GM20000 (cell line): ENCODE data around the gene ADCY5.

Source experiments
- DNase-seq: peaks from one replicate; pipeline ENCODE4 v3.0.0; 2012; ENCODE audit warnings: low spot score
- TF ChIP-seq, protein P1 (sequence below): IDR thresholded peaks from 2 replicates; pipeline ENCODE4 v1.5.1; 2012; ENCODE audit warnings: mild to moderate bottlenecking, control low read depth; ENCODE audit errors: extremely low read depth, missing control alignments

ADCY5 gene

DNA sequence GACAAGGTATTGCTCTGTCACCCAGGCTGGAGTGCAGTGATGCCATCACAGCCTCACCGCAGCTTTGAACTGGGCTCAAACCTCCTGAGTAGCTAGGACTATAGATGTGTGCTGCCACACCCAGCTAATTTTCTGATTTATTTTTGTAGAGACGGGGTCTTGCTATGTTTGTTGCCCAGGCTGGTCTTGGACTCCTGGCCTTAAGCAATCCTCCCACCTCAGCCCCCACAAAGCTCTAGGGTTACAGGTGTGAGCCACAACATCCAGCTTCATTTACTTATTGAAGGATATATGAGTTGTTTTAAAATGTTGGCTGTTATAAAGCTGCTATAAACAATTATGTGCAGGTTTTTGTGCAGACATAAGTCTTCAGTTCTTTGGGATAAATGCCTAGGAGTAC lies 184.9 kb downstream of the ADCY5 start:
- TF ChIP-seq, protein P1, sequence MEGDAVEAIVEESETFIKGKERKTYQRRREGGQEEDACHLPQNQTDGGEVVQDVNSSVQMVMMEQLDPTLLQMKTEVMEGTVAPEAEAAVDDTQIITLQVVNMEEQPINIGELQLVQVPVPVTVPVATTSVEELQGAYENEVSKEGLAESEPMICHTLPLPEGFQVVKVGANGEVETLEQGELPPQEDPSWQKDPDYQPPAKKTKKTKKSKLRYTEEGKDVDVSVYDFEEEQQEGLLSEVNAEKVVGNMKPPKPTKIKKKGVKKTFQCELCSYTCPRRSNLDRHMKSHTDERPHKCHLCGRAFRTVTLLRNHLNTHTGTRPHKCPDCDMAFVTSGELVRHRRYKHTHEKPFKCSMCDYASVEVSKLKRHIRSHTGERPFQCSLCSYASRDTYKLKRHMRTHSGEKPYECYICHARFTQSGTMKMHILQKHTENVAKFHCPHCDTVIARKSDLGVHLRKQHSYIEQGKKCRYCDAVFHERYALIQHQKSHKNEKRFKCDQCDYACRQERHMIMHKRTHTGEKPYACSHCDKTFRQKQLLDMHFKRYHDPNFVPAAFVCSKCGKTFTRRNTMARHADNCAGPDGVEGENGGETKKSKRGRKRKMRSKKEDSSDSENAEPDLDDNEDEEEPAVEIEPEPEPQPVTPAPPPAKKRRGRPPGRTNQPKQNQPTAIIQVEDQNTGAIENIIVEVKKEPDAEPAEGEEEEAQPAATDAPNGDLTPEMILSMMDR: no peak
- no peak for DNase-seq

DNA sequence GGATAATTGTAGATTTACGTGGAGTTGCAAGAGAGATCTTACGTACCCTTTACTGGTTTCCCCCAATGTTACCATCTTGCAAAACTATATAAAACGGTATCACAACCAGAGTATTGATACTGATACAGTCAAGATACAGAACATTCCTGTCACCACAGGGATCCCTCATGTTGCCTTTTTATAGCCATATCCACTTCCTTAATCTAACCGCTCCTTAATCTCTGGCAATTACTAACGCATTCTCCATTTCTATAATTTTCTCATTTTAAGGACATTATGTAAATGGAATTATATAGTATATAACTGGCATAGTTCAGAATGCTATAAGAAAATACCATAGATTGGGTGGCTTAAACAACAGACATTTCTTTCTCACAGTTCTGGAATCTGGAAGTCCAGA lies 186.0 kb downstream of the ADCY5 start:
- TF ChIP-seq, protein P1: no peak
- DNase-seq: no peak

- TF ChIP-seq, protein P1: no peak
Measured at GRCh38 chr3:123262226-123262625, 186.7 kb downstream of the ADCY5 start.

DNA sequence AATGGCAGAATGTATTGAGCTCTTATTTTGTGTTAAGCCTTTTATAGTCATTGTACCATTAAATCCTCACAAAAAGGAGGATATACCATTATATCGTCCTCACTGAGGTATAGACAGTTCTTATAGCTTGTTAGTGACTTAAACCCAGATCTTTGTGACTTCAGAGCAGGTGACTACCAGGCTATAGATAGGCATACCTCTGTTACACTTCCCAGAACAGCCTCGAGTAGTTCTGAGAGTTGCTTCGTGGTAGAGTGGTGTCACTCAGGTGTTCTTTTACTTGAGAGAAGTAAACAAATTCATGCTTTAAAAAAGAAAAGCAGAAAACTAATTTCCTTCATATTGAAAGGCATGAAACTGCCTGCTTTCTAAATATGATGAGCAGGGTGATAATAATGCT lies 187.2 kb downstream of the ADCY5 start:
- TF ChIP-seq, protein P1: no peak
- no peak for DNase-seq

More at GRCh38 chr3:123262226-123262625, 186.7 kb downstream of the ADCY5 start:
- no peak for DNase-seq

GRCh38 chr3:123258811-123259420 lies 190.0 kb downstream of the ADCY5 start:
- TF ChIP-seq, protein P1: no peak
- no peak for DNase-seq

DNA sequence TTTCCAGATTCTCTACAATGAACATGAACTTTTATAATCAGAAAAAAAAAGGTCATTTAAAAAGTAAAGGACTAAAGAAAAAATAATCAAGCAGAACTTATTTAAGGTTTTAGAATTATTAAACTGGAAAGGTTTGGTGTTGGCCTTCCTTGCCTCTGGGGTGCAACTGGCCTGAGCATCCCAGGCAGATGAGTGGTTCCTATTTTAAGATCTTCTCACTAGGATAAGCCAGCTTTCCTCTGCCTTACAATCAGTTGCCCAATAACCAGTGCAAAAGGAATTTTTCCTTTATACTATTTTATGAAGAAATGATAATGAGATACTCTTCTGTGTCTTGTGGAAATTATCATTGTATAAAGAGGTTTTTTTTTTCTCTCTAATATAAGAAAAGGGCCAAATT lies 190.5 kb downstream of the ADCY5 start:
- DNase-seq: no peak
- TF ChIP-seq, protein P1: no peak

DNA sequence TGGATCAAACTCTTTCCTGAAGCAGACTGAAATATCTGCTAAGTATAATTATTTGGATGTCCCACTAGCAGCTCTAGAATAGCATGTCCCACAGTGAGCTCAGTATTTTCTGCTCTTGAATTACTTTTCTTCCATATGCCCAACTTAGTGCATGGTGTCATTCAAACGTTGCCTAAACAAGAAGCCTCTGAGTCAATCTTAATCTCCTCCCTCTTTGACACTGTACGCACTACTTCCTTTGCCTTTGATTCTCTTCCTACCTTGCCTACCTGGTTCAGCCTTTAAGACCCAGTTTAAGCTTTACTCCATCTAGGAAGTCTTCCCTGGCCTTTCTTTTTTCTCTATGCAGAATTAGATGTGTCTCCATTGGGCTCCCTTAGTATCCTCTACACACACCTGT lies 192.6 kb downstream of the ADCY5 start:
- TF ChIP-seq, protein P1: no peak

More for the DNA sequence above, 192.6 kb downstream of the ADCY5 start:
- no peak for DNase-seq
